ENCODE measurements around the gene HUNK. TPM values are rescaled to one million over a fixed set of nuclear protein-coding genes. Genes with fewer than 3 reads are reported as not detected.

HUNK gene
- total RNA-seq, 2 donors from 2014 or later = 0.27 to 0.42 TPM

GRCh38 chr21:31991356-31992331 is 118.8 kb downstream of the HUNK start:
- H3K9me3 ChIP-seq = no peaks in the 10 kb centered on the region
- H3K36me3 ChIP-seq = no peaks in the 10 kb centered on the region
- TF ChIP-seq, protein P1, sequence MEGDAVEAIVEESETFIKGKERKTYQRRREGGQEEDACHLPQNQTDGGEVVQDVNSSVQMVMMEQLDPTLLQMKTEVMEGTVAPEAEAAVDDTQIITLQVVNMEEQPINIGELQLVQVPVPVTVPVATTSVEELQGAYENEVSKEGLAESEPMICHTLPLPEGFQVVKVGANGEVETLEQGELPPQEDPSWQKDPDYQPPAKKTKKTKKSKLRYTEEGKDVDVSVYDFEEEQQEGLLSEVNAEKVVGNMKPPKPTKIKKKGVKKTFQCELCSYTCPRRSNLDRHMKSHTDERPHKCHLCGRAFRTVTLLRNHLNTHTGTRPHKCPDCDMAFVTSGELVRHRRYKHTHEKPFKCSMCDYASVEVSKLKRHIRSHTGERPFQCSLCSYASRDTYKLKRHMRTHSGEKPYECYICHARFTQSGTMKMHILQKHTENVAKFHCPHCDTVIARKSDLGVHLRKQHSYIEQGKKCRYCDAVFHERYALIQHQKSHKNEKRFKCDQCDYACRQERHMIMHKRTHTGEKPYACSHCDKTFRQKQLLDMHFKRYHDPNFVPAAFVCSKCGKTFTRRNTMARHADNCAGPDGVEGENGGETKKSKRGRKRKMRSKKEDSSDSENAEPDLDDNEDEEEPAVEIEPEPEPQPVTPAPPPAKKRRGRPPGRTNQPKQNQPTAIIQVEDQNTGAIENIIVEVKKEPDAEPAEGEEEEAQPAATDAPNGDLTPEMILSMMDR (IDR thresholded peaks at IDR 0.05) = no peak
- ATAC-seq (ENCODE audit: insufficient number of reproducible peaks, low FRiP score, low read depth) (no peak), DNase-seq (ENCODE audit: low spot score) (no peak)
- no peaks in the 10 kb centered on the region for H3K27me3 ChIP-seq (replicated peaks; ENCODE audit: insufficient read depth)
- H3K27ac ChIP-seq = no peak overlapping the region
- H3K4me1 ChIP-seq (ENCODE audit: control insufficient read depth in 1 of 2, low read depth in 2 of 2) = no peaks in the 10 kb centered on the region
- H3K4me3 ChIP-seq = no peak overlapping the region

GRCh38 chr21:31992391-31992790 is 119.6 kb downstream of the HUNK start:
- Histone ChIP-seq H3K4me1 (ENCODE audit: control insufficient read depth in 1 of 2, low read depth in 2 of 2) (no peaks in the 10 kb centered on the region), H3K36me3 (no peaks in the 10 kb centered on the region), H3K27me3 (replicated peaks; ENCODE audit: insufficient read depth) (no peaks in the 10 kb centered on the region), H3K27ac (no peak overlapping the region), H3K4me3 (no peak overlapping the region), H3K9me3 (no peaks in the 10 kb centered on the region)
- ATAC-seq (ENCODE audit: insufficient number of reproducible peaks, low FRiP score, low read depth) (no peak), DNase-seq (ENCODE audit: low spot score) (no peak)
- TF ChIP-seq, protein P1 (IDR thresholded peaks at IDR 0.05) = no peak

- no peaks in the 10 kb centered on the region for H3K4me1 ChIP-seq (ENCODE audit: control insufficient read depth in 1 of 2, low read depth in 2 of 2)
- ATAC-seq (ENCODE audit: insufficient number of reproducible peaks, low FRiP score, low read depth) (no peak), DNase-seq (ENCODE audit: low spot score) (no peak)
- TF ChIP-seq, protein P1 (IDR thresholded peaks at IDR 0.05) = no peak
- H3K27ac ChIP-seq = no peak overlapping the region
- H3K36me3 ChIP-seq = no peaks in the 10 kb centered on the region
- no peaks in the 10 kb centered on the region for H3K27me3 ChIP-seq (replicated peaks; ENCODE audit: insufficient read depth)
- H3K4me3 ChIP-seq = no peak overlapping the region
- H3K9me3 ChIP-seq = no peaks in the 10 kb centered on the region
These were observed 121.3 kb downstream of the HUNK start for GRCh38 chr21:31993826-31994825.

DNA sequence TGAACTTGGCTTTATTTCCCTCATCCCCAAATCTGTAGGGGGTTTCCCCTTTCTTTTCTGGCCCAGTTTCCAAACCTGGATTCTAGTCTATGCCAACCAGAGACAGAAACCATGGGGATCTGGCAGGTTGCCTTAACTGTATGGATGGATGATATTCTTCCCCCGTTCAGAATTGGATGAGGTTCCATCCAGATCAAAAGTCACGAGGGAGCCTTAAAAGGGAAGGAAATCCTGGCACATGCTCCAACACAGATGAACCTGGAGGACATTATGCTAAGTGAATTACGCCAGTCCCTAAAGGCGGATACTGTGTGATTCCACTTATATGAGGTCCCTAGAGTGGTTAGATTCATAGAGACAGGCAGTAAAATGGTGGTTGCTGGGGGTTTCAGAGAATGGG is 124.4 kb downstream of the HUNK start:
- Histone ChIP-seq H3K27ac (no peak overlapping the region), H3K4me1 (ENCODE audit: control insufficient read depth in 1 of 2, low read depth in 2 of 2) (no peaks in the 10 kb centered on the region), H3K27me3 (replicated peaks; ENCODE audit: insufficient read depth) (no peaks in the 10 kb centered on the region), H3K4me3 (no peak overlapping the region), H3K9me3 (no peaks in the 10 kb centered on the region), H3K36me3 (no peaks in the 10 kb centered on the region)
- no peak for DNase-seq (ENCODE audit: low spot score)
- TF ChIP-seq, protein P1 (IDR thresholded peaks at IDR 0.05) = no peak
- no peak for ATAC-seq (ENCODE audit: insufficient number of reproducible peaks, low FRiP score, low read depth)
